SH-SY5Y (cell line): ENCODE results near the gene EGFL7.

Source experiments
- GATA2 ChIP-seq: IDR thresholded peaks from 2 replicates; pipeline ENCODE4 v1.6.1; 2011; ENCODE audit warnings: mild to moderate bottlenecking, low read depth, low read length
- GATA3 ChIP-seq: IDR thresholded peaks from 2 replicates; pipeline ENCODE4 v1.6.1; 2011; ENCODE audit warnings: low read depth, mild to moderate bottlenecking, low read length, moderate library complexity

- no peak for TF ChIP-seq GATA2
- TF ChIP-seq GATA3: no peak
Measured at GRCh38 chr9:136664000-136664915, 1.5 kb downstream of the EGFL7 start.
